ENCODE measurements around the gene PARN.
"Not testable (repeated sequence)": the region's sequence is repeated elsewhere in the genome, so short reads cannot be mapped to it uniquely, and the experiment has no call there.

The PARN gene

DNA sequence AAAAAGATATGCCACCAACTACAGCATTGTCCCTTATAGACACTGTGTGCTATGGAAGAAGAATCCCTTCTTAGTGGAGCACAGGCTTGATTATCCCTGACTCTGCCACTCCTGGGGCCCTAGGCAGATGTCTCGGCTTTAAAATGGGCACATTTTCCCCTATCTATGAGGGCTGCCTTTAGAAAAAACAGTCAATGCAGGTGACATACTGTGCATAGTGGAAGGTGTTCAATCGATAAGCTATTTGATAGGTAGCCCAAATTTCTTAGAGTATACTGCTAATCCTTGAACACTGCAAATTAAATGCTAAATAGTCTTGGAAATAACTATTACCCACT is 64.4 kb downstream of the PARN start:
- H3K27ac Mint-ChIP-seq = no peak overlapping the region
- peaks cover 11% of the 10 kb centered on the region for H3K36me3 Mint-ChIP-seq (ENCODE audit: low read depth)
- no peaks in the 10 kb centered on the region for H3K27me3 Mint-ChIP-seq
- no peak overlapping the region for H3K4me3 Mint-ChIP-seq
- no peaks in the 10 kb centered on the region for H3K9me3 Mint-ChIP-seq
- no peaks in the 10 kb centered on the region for H3K4me1 Mint-ChIP-seq (ENCODE audit: low read depth)

- H3K4me1 Mint-ChIP-seq (ENCODE audit: low read depth) = no peaks in the 10 kb centered on the region
- no peak overlapping the region for H3K27ac Mint-ChIP-seq
- H3K9me3 Mint-ChIP-seq = no peaks in the 10 kb centered on the region
- no peaks in the 10 kb centered on the region for H3K27me3 Mint-ChIP-seq
- H3K36me3 Mint-ChIP-seq (ENCODE audit: low read depth) = peaks cover 16% of the 10 kb centered on the region
- no peak overlapping the region for H3K4me3 Mint-ChIP-seq
These were observed 65.0 kb downstream of the PARN start for GRCh38 chr16:14564861-14565687.

GRCh38 chr16:14564323-14564722 is 65.7 kb downstream of the PARN start:
- Mint-ChIP-seq H3K4me3 (no peak overlapping the region), H3K4me1 (ENCODE audit: low read depth) (no peaks in the 10 kb centered on the region), H3K36me3 (ENCODE audit: low read depth) (peaks cover 19% of the 10 kb centered on the region), H3K9me3 (no peaks in the 10 kb centered on the region), H3K27me3 (no peaks in the 10 kb centered on the region), H3K27ac (no peak overlapping the region)

DNA sequence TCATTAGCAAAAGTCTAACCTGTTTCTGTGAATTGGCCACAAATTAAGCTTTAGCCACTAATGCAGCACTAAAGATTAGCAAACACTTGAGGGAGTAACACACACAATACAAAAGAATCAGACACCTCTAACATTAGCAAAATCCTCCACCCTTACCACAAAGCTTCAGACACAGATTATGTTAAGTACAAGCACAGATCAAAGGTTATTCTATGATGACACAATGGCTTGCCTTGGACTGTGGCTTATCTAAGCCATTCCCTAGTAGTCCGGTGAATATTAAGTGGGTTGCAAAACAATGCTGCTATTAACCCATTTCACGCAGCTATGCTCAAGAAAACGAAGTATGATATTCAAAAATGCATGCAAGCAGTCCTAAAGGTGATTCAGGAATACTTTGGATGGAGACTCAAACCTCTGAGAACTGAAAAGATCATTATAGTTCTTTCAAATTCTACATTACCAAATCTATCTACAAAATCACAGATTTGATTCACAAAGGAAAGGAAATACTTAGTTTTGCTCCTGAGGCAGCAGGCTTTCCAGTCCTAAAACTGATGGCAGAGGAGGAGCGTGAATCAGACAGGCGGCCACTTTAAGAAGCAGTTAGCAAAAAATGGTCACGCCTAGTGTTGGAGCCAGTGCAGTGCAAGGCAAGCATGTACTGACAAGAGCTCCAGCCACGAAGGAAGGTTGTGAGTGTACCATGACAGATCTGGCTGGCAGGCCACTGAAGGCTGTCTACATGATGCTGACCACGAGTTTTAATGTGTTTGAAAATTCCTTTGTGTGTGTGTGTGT is 67.2 kb downstream of the PARN start:
- Mint-ChIP-seq H3K4me1 (ENCODE audit: low read depth) (no peaks in the 10 kb centered on the region), H3K4me3 (no peak overlapping the region), H3K36me3 (ENCODE audit: low read depth) (peaks cover 17% of the 10 kb centered on the region), H3K27ac (no peak overlapping the region), H3K27me3 (no peaks in the 10 kb centered on the region), H3K9me3 (no peaks in the 10 kb centered on the region)

- no peaks in the 10 kb centered on the region for H3K4me1 Mint-ChIP-seq (ENCODE audit: low read depth)
- H3K4me3 Mint-ChIP-seq = no peak overlapping the region
- no peaks in the 10 kb centered on the region for H3K27me3 Mint-ChIP-seq
- no peak overlapping the region for H3K27ac Mint-ChIP-seq
- H3K36me3 Mint-ChIP-seq (ENCODE audit: low read depth) = peaks cover 23% of the 10 kb centered on the region
- H3K9me3 Mint-ChIP-seq = no peaks in the 10 kb centered on the region
These were observed 69.5 kb downstream of the PARN start for GRCh38 chr16:14560523-14560922.

- H3K27me3 Mint-ChIP-seq = no peaks in the 10 kb centered on the region
- no peak overlapping the region for H3K27ac Mint-ChIP-seq
- H3K4me3 Mint-ChIP-seq = no peak overlapping the region
- no peaks in the 10 kb centered on the region for H3K9me3 Mint-ChIP-seq
- no peaks in the 10 kb centered on the region for H3K4me1 Mint-ChIP-seq (ENCODE audit: low read depth)
- peaks cover 30% of the 10 kb centered on the region for H3K36me3 Mint-ChIP-seq (ENCODE audit: low read depth)
These were observed 70.2 kb downstream of the PARN start for GRCh38 chr16:14559809-14560241.

GRCh38 chr16:14553447-14553846 is 76.6 kb downstream of the PARN start:
- H3K27ac Mint-ChIP-seq = no peak overlapping the region
- no peak overlapping the region for H3K4me3 Mint-ChIP-seq
- H3K27me3 Mint-ChIP-seq = no peaks in the 10 kb centered on the region
- H3K9me3 Mint-ChIP-seq = no peaks in the 10 kb centered on the region
- H3K36me3 Mint-ChIP-seq (ENCODE audit: low read depth) = peaks cover 41% of the 10 kb centered on the region
- H3K4me1 Mint-ChIP-seq (ENCODE audit: low read depth) = no peaks in the 10 kb centered on the region

DNA sequence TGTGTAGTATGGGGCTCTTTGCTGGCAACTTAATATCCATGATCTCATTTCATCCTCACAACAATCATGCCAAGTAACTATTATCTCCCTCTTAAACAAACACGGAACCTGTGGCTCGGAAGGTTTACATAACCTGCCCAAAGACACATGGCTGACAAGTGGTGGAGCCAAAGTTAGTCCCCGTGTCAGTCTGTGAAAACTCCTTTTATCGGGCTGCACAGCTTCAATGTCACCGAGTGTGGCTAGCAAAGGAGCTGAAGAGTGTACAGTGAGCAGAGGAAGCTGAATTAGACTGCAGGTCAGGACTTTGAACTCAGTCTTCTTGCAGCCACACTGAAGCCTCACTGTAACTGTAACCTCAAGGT is 80.3 kb downstream of the PARN start:
- Mint-ChIP-seq H3K27ac (no peak overlapping the region), H3K36me3 (ENCODE audit: low read depth) (peaks cover 40% of the 10 kb centered on the region), H3K4me1 (ENCODE audit: low read depth) (no peaks in the 10 kb centered on the region)

GRCh38 chr16:14548933-14549788 is 80.9 kb downstream of the PARN start:
- H3K27ac Mint-ChIP-seq = no peak overlapping the region
- no peaks in the 10 kb centered on the region for H3K27me3 Mint-ChIP-seq
- no peaks in the 10 kb centered on the region for H3K9me3 Mint-ChIP-seq
- H3K4me3 Mint-ChIP-seq = no peak overlapping the region
- peaks cover 44% of the 10 kb centered on the region for H3K36me3 Mint-ChIP-seq (ENCODE audit: low read depth)
- no peaks in the 10 kb centered on the region for H3K4me1 Mint-ChIP-seq (ENCODE audit: low read depth)

More for the DNA sequence above, 80.3 kb downstream of the PARN start:
- Mint-ChIP-seq H3K9me3 (no peaks in the 10 kb centered on the region), H3K27me3 (no peaks in the 10 kb centered on the region), H3K4me3 (no peak overlapping the region)

GRCh38 chr16:14545346-14545884 is 84.6 kb downstream of the PARN start:
- no peak overlapping the region for H3K4me3 Mint-ChIP-seq

DNA sequence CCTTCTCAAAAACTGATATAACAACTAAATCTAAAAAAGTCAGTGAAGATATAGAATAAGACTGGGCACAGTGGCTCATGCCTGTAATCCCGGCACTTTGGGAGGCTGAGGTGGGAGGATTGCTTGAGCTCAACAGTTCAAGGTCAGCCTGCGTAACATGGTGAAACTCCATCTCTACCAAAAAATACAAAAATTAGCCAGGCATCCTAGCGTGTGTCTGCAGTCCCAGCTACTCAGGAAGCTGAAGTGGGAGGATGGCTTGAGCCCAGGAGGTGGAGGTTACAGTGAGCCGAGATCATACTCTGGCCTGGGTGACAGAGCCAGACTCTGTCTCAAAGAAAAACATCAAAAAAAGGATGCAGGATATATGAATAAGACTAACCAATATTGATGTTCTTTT is 85.2 kb downstream of the PARN start:
- peaks cover 63% of the 10 kb centered on the region for H3K36me3 Mint-ChIP-seq (ENCODE audit: low read depth)
- H3K9me3 Mint-ChIP-seq; H3K4me1 Mint-ChIP-seq (ENCODE audit: low read depth); H3K27me3 Mint-ChIP-seq; H3K27ac Mint-ChIP-seq; H3K4me3 Mint-ChIP-seq: not testable (repeated sequence)

More at GRCh38 chr16:14545346-14545884, 84.6 kb downstream of the PARN start:
- Mint-ChIP-seq H3K4me1 (ENCODE audit: low read depth) (no peaks in the 10 kb centered on the region), H3K27ac (no peak overlapping the region), H3K9me3 (peaks cover 9% of the 10 kb centered on the region), H3K27me3 (no peaks in the 10 kb centered on the region), H3K36me3 (ENCODE audit: low read depth) (peaks cover 59% of the 10 kb centered on the region)

GRCh38 chr16:14539631-14540030 is 90.4 kb downstream of the PARN start:
- Mint-ChIP-seq H3K9me3 (peaks cover 9% of the 10 kb centered on the region), H3K27me3 (no peaks in the 10 kb centered on the region), H3K36me3 (ENCODE audit: low read depth) (peaks cover 47% of the 10 kb centered on the region), H3K4me1 (ENCODE audit: low read depth) (no peaks in the 10 kb centered on the region), H3K4me3 (no peak overlapping the region), H3K27ac (no peak overlapping the region)

DNA sequence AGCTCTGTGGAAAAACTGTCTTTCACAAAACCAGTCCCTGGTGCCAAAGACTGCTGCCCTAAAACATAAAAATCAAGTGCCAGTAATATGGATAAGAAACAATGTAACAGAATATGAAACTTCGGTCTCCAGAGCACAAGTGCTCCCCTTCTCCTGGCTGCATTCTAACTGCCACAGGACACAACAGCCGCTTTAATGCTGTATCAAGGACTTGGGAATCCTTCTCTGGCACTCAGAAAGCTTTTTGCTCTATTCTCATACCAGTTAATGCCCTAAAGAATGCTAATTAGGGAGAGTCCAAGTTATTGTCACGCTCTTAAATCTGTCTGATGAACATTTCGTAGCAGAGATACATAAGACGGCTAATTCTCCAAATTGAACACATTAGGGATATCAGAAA is 90.9 kb downstream of the PARN start:
- Mint-ChIP-seq H3K27me3 (no peaks in the 10 kb centered on the region), H3K27ac (no peak overlapping the region), H3K9me3 (peaks cover 9% of the 10 kb centered on the region), H3K36me3 (ENCODE audit: low read depth) (peaks cover 42% of the 10 kb centered on the region), H3K4me1 (ENCODE audit: low read depth) (no peaks in the 10 kb centered on the region), H3K4me3 (no peak overlapping the region)

GRCh38 chr16:14538604-14539003 is 91.5 kb downstream of the PARN start:
- H3K4me1 Mint-ChIP-seq (ENCODE audit: low read depth) = no peaks in the 10 kb centered on the region
- peaks cover 40% of the 10 kb centered on the region for H3K36me3 Mint-ChIP-seq (ENCODE audit: low read depth)
- no peak overlapping the region for H3K4me3 Mint-ChIP-seq
- H3K9me3 Mint-ChIP-seq = peaks cover 11% of the 10 kb centered on the region
- no peak overlapping the region for H3K27ac Mint-ChIP-seq
- no peaks in the 10 kb centered on the region for H3K27me3 Mint-ChIP-seq

All from stimulated activated naive CD8-positive, alpha-beta T cell treated with anti-CD3 and anti-CD28 coated beads, Interleukin-15, Interleukin-2, amounts not matched to agents 100 ng/mL and 50 ng/mL, for 24 hours (primary cell).